ENCODE measurements around the gene ACTN4.

DNA sequence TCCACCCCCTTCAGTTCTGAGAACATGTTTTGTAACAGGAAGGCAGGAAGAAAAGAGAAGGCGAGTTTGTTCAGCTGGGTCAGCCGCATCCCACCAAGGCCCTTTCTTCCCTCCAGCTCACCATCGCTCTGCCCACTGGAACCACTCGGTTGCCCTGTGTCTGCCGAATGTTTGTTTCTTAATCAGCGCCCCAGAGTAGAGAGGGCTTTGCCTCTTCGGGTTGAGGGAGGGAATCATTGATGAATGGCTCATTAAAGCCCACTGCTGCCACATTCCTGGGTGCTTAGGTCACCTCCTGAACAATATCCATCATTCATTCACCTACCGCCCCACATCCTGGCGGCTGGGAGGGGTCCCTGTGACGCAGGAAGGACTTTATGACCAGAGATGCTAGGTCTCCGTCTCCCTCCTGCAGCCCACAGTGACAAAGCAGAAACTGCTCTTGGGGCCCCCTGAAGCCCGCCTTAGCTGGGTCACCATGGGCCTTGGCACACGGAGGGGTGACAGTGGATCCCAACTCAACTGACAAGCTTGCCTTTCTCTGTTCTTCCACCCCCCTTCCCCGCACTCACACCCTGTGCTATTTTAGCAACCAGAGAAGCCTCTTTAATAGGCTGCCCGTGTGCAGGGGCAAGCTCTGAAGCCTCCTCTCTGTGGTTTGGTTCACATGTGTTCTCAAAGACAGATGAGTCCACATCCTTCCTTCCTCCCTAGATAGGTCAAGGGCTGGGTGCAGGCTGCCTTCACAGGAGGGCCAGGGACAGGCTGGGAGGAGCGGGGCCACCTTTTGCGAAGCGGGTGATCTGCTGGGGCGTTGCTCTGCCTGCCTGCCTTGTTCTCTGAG is 46.2 kb downstream of the ACTN4 start:
- TF ChIP-seq, protein P1, sequence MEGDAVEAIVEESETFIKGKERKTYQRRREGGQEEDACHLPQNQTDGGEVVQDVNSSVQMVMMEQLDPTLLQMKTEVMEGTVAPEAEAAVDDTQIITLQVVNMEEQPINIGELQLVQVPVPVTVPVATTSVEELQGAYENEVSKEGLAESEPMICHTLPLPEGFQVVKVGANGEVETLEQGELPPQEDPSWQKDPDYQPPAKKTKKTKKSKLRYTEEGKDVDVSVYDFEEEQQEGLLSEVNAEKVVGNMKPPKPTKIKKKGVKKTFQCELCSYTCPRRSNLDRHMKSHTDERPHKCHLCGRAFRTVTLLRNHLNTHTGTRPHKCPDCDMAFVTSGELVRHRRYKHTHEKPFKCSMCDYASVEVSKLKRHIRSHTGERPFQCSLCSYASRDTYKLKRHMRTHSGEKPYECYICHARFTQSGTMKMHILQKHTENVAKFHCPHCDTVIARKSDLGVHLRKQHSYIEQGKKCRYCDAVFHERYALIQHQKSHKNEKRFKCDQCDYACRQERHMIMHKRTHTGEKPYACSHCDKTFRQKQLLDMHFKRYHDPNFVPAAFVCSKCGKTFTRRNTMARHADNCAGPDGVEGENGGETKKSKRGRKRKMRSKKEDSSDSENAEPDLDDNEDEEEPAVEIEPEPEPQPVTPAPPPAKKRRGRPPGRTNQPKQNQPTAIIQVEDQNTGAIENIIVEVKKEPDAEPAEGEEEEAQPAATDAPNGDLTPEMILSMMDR (IDR thresholded peaks at IDR 0.05; ENCODE audit: borderline replicate concordance, extremely low read depth, low read length, poor library complexity, severe bottlenecking): no peak
- TF ChIP-seq EZH2 (IDR thresholded peaks at IDR 0.05; ENCODE audit: borderline replicate concordance, low read depth, low read length, severe bottlenecking): no peak

Data from DND-41 (cell line).